GM19238 (cell line): ENCODE data around the gene LAMB4.
"Not testable (repeated sequence)": the region's sequence is repeated elsewhere in the genome, so short reads cannot be mapped to it uniquely, and the experiment has no call there.

Experiments used
- DNase-seq: peaks from one replicate; pipeline ENCODE4 v3.0.0; 2011; ENCODE audit warnings: low spot score; ENCODE audit not compliant: insufficient read length

The LAMB4 gene

GRCh38 chr7:108051454-108051853 is 78.7 kb downstream of the LAMB4 start:
- no peak for DNase-seq

- DNase-seq: no peak
Observed at GRCh38 chr7:108049962-108050361, 80.2 kb downstream of the LAMB4 start.

- no peak for DNase-seq
Observed at GRCh38 chr7:108048422-108048821, 81.7 kb downstream of the LAMB4 start.

GRCh38 chr7:108046952-108047506 is 83.1 kb downstream of the LAMB4 start:
- no peak for DNase-seq

- no peak for DNase-seq
Observed at GRCh38 chr7:108045669-108046068, 84.5 kb downstream of the LAMB4 start.

- no peak for DNase-seq
Observed at GRCh38 chr7:108045154-108045553, 85.0 kb downstream of the LAMB4 start.

GRCh38 chr7:108044345-108044744 is 85.8 kb downstream of the LAMB4 start:
- DNase-seq: no peak

GRCh38 chr7:108038986-108039385 is 91.2 kb downstream of the LAMB4 start:
- DNase-seq: no peak

- no peak for DNase-seq
Observed at GRCh38 chr7:108037741-108038140, 92.4 kb downstream of the LAMB4 start.

- DNase-seq: no peak
Observed at GRCh38 chr7:108037140-108037539, 93.0 kb downstream of the LAMB4 start.

GRCh38 chr7:108034586-108034985 is 95.6 kb downstream of the LAMB4 start:
- no peak for DNase-seq

GRCh38 chr7:108033776-108034497 is 96.2 kb downstream of the LAMB4 start:
- DNase-seq: no peak

GRCh38 chr7:108033309-108033708 is 96.9 kb downstream of the LAMB4 start:
- not testable (repeated sequence) for DNase-seq

- DNase-seq: no peak
Observed at GRCh38 chr7:108030516-108030915, 99.6 kb downstream of the LAMB4 start.

GRCh38 chr7:108029034-108029433 is 101.1 kb downstream of the LAMB4 start:
- DNase-seq: no peak

GRCh38 chr7:108028111-108028510 is 102.0 kb downstream of the LAMB4 start:
- no peak for DNase-seq

- DNase-seq: no peak
Observed at GRCh38 chr7:108027239-108027638, 102.9 kb downstream of the LAMB4 start.

- no peak for DNase-seq
Observed at GRCh38 chr7:108026647-108027046, 103.5 kb downstream of the LAMB4 start.

- DNase-seq: no peak
Observed at GRCh38 chr7:108026116-108026515, 104.0 kb downstream of the LAMB4 start.

- DNase-seq: no peak
Observed at GRCh38 chr7:108024538-108024937, 105.6 kb downstream of the LAMB4 start.

- DNase-seq: no peak
Observed at GRCh38 chr7:108020585-108020984, 109.6 kb downstream of the LAMB4 start.

- no peak for DNase-seq
Observed at GRCh38 chr7:108018668-108019067, 111.5 kb downstream of the LAMB4 start.

- no peak for DNase-seq
Observed at GRCh38 chr7:108017776-108018151, 112.4 kb downstream of the LAMB4 start.
